ENCODE data around the gene NDUFAF7.

DNA sequence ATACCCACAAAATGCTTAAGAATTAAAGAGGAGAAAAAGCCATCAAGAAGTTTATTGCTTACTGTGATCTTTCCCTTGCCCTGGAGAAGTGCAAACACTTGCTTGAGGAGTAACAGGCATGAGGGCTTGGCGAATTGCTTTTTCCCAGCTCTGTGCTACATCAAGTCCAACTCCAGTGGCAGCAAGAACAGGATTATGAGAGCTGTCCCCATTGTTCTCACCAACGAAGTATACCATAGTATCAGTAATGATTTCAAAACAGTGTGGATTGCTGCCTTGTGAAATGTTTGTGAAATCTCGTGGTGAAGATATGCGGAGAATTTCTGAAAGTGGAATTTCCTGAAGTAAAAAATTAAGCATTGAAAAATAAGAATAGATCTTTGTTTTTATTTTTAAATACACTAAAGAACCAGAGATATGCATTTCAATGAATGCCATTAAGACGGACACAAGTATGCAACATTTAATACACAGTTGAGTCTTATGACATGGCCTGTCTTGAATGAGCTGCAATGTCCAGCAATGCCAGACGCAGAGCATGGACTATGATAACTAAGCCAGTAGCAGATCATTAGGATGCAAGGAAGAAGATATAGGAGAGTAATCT is 43.0 kb downstream of the NDUFAF7 start:
- TF ChIP-seq CTCF (conservative IDR thresholded peaks at IDR 0.05 in 1 of 2, IDR thresholded peaks at IDR 0.05 in 1 of 2; ENCODE audit: extremely low read depth in 1 of 2, insufficient read depth in 1 of 2, low read depth in 1 of 2, low read length in 2 of 2) (no peak), EZH2 (IDR thresholded peaks at IDR 0.05; ENCODE audit: borderline replicate concordance, low read length) (no peak)

Measured in mammary epithelial cell (primary cell).